A673 (cell line): ENCODE measurements around the gene TNFAIP8. TPM values are rescaled to one million over a fixed set of nuclear protein-coding genes. Genes with fewer than 3 reads are reported as not detected.

Source experiments
- BruUV-seq: library from RNA; stranded (reverse); fragments of 400-500 nt; replicated peaks from 2 replicates; lab custom pipeline; 2021; lab: Mats Ljungman, UMichigan
- CTCF ChIA-PET: fragments of 300-600 bp; sonication (Branson Sonifier 250); formaldehyde crosslinking; loops from one replicate; lab custom pipeline; 2022; ENCODE audit warnings: antibody characterized with exemption; lab: Charles Lee
- POLR2A ChIA-PET: fragments of 300-600 bp; sonication (Branson Sonifier 250); formaldehyde crosslinking; loops from one replicate; lab custom pipeline; 2022; ENCODE audit warnings: antibody characterized with exemption; ENCODE audit not compliant: low non-redundant PET; lab: Charles Lee
- DNase-seq: peaks from one replicate; pipeline ENCODE4 v3.0.0-alpha.2; 2015; ENCODE audit warnings: low spot score
- H3K27ac ChIP-seq: fragments of 200-600 bp; sonication (generic); 2 replicates; pipeline ENCODE4 v1.5.1; 2016; ENCODE audit warnings: mixed run types, low read depth, mild to moderate bottlenecking, mixed read lengths, antibody characterized with exemption, low read length; ENCODE audit not compliant: poor library complexity, severe bottlenecking
- H3K27me3 ChIP-seq: fragments of 200-600 bp; sonication (generic); replicated peaks from 2 replicates; pipeline ENCODE4 v1.6.1; 2017; ENCODE audit warnings: mixed run types, low read depth, mild to moderate bottlenecking, mixed read lengths, antibody characterized with exemption, low read length; ENCODE audit not compliant: insufficient read depth, poor library complexity
- H3K36me3 ChIP-seq: fragments of 200-600 bp; sonication (generic); 2 replicates; pipeline ENCODE4 v1.6.1; 2016; ENCODE audit warnings: mixed run types, mild to moderate bottlenecking, mixed read lengths, antibody characterized with exemption, low read length; ENCODE audit not compliant: insufficient read depth, poor library complexity, severe bottlenecking
- H3K4me1 ChIP-seq: fragments of 200-600 bp; sonication (generic); 2 replicates; pipeline ENCODE4 v1.6.1; 2017; ENCODE audit warnings: mixed run types, mild to moderate bottlenecking, mixed read lengths, antibody characterized with exemption, low read length; ENCODE audit not compliant: insufficient read depth, poor library complexity, severe bottlenecking
- H3K4me3 ChIP-seq: fragments of 200-600 bp; sonication (generic); 2 replicates; pipeline ENCODE4 v1.5.1; 2016; ENCODE audit warnings: low read depth, mixed run types, mild to moderate bottlenecking, mixed read lengths, low read length; ENCODE audit not compliant: poor library complexity, severe bottlenecking
- H3K9me3 ChIP-seq: fragments of 200-600 bp; sonication (generic); 2 replicates; pipeline ENCODE4 v1.6.1; 2016; ENCODE audit warnings: mixed run types, low read depth, mild to moderate bottlenecking, mixed read lengths, antibody characterized with exemption, low read length; ENCODE audit not compliant: poor library complexity, severe bottlenecking
- EZH2 ChIP-seq: fragments of 200-600 bp; sonication (generic); IDR thresholded peaks from 2 replicates; pipeline ENCODE4 v1.6.1; 2017; ENCODE audit warnings: borderline replicate concordance, low read depth, mild to moderate bottlenecking, mixed read lengths, antibody characterized with exemption, low read length; ENCODE audit not compliant: poor library complexity, severe bottlenecking
- intact Hi-C: fragments of 100-400 bp; cut with micrococcal nuclease; formaldehyde crosslinking; loops from one replicate; pipeline ENCODE4 v1.10.0; 2022; ENCODE audit not compliant: unreplicated experiment
- total RNA-seq: library from RNA; stranded (reverse); gene quantifications from 2 replicates; pipeline ENCODE4 v1.2.3, GENCODE V29; 2021
- TF ChIP-seq, protein P1 (sequence below): fragments of 300-800, 200-600 bp; sonication (generic); conservative IDR thresholded peaks from 2 replicates; pipeline ENCODE4 v1.5.1; 2017; ENCODE audit warnings: low read depth, mild to moderate bottlenecking, antibody characterized with exemption, low read length, moderate library complexity, mixed read lengths

Gene TNFAIP8
- total RNA-seq, 1 experiment from 2014 or later, result 6.8 TPM

DNA sequence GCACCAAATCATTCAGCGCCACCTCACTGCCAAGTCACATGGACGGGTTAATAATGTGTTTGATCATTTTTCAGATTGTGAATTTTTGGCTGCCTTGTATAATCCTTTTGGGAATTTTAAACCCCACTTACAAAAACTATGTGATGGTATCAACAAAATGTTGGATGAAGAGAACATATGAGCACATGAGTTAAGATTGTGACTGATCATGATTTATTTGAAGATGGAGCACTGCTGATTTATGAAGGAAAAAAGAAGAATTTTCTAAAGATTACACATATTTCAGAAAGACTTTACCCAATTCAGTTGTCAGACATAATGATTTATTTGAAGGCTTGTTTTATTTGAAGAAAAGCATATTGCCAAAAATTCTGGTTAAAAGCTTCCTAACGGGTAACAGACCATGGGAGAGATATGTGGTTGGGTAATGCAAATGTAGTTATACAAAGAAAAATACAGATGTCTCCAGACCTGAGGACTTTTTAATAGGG is 37.4 kb downstream of the TNFAIP8 start:
- ChIA-PET CTCF (no interaction called here), POLR2A (no interaction called here)
- no peaks in the 10 kb centered on the region for H3K36me3 ChIP-seq
- no peak overlapping the region for H3K4me3 ChIP-seq
- H3K27ac ChIP-seq, result no peak overlapping the region
- BruUV-seq, result no TSS peak
- no peaks in the 10 kb centered on the region for H3K27me3 ChIP-seq
- TF ChIP-seq EZH2, result no peak
- TF ChIP-seq, protein P1, sequence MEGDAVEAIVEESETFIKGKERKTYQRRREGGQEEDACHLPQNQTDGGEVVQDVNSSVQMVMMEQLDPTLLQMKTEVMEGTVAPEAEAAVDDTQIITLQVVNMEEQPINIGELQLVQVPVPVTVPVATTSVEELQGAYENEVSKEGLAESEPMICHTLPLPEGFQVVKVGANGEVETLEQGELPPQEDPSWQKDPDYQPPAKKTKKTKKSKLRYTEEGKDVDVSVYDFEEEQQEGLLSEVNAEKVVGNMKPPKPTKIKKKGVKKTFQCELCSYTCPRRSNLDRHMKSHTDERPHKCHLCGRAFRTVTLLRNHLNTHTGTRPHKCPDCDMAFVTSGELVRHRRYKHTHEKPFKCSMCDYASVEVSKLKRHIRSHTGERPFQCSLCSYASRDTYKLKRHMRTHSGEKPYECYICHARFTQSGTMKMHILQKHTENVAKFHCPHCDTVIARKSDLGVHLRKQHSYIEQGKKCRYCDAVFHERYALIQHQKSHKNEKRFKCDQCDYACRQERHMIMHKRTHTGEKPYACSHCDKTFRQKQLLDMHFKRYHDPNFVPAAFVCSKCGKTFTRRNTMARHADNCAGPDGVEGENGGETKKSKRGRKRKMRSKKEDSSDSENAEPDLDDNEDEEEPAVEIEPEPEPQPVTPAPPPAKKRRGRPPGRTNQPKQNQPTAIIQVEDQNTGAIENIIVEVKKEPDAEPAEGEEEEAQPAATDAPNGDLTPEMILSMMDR, result no peak
- no peaks in the 10 kb centered on the region for H3K9me3 ChIP-seq
- intact Hi-C loops, result no loop called here
- peaks cover 23% of the 10 kb centered on the region for H3K4me1 ChIP-seq
- no peak for DNase-seq

DNA sequence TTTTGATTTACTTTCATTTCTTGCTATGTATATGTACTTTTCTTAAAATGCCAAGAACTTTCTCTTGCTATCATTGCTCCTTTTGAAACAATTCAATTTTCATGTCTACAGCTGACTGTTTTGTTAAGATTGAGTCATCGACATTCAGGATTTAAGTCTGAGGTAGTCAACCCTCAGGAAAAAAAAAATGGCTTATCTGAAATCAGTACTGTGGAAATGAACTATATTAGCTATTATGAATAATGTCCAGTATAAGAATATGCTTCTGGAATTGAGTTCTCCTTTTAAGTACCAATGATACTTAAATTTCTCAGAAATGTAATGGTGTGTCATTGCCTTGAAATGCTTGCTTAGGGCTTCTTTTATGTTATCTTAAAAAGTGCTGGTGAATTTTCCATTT is 37.9 kb downstream of the TNFAIP8 start:
- Histone ChIP-seq H3K4me1 (peaks cover 26% of the 10 kb centered on the region), H3K27ac (no peak overlapping the region), H3K27me3 (no peaks in the 10 kb centered on the region), H3K36me3 (no peaks in the 10 kb centered on the region), H3K9me3 (no peaks in the 10 kb centered on the region), H3K4me3 (no peak overlapping the region)
- ChIA-PET POLR2A (no interaction called here), CTCF (no interaction called here)
- no TSS peak for BruUV-seq
- TF ChIP-seq, protein P1, result no peak
- no peak for TF ChIP-seq EZH2
- DNase-seq, result no peak
- intact Hi-C loops, result no loop called here

DNA sequence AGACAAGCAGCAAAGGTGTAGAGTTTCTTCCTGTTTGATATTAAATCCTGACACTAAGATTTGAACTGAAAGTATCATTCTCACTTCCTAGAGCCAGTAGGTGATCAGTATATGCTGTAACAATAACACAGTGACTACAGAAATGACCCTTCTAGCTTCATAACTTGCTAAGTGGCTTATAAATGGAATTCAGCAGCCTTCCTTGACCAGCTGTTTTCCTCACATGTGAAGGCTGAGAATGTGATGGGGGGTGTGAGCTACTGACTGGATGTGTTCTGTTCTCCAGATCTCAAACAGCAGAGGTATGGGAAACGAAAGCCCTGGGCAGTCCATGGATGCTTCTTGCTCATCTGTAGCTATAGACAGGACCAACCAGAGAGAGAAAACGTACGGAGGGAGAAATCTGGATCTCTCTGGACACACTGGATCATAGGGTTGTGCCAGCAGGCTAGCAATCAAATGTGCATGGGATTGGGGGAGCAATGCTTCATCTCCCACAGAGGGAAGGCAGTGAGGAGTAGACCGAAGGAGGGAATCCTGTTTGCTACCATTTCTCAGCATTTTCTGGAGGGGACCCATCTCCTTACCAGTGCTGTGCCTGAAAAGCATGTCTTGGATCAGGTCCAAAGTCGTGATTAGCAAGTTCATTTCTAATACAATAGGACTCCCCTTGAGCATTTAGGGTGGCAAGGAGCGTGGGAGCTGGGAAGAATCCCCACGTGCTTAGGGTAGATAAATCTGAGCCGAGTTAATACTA is 39.4 kb downstream of the TNFAIP8 start:
- intact Hi-C loops, result no loop called here
- Histone ChIP-seq H3K27ac (no peak overlapping the region), H3K4me1 (peaks cover 35% of the 10 kb centered on the region), H3K27me3 (no peaks in the 10 kb centered on the region), H3K36me3 (no peaks in the 10 kb centered on the region), H3K9me3 (no peaks in the 10 kb centered on the region), H3K4me3 (no peak overlapping the region)
- DNase-seq, result no peak
- no TSS peak for BruUV-seq
- ChIA-PET CTCF (interaction anchor here (0.6 kb wide), 1 partner anchor 17 kb away, joined by 5 read pairs; no protein-coding TSS in a partner anchor), POLR2A (interaction anchor here (0.5 to 0.6 kb wide), 2 partner anchors 16 to 144 kb away, joined by 3 to 18 read pairs; no protein-coding TSS in a partner anchor)
- TF ChIP-seq, protein P1, result no peak
- no peak for TF ChIP-seq EZH2
